Natural killer cell (primary cell): ENCODE results near the gene ARHGAP26. TPM values are rescaled to one million over a fixed set of nuclear protein-coding genes. Genes with fewer than 3 reads are reported as not detected.

Experiments
- ATAC-seq, 3 donors: fragments of 150-1000 bp in 2 of 3; fragments of 200-7000 bp in 1 of 3; cut with Tn5 transposase; 1 replicate in 1 of 3; 2 replicates in 2 of 3; pipeline ENCODE4 v1.10.0; 2021; ENCODE audit warnings: mild to moderate bottlenecking in 2 of 3, moderate library complexity in 2 of 3
- DNase-seq, 2 donors: peaks; one replicate each; pipeline versions ENCODE4 v3.0.0 to v3.0.0-alpha.2; 2013 to 2021; ENCODE audit warnings: mixed read lengths in 1 of 2
- H3K27ac ChIP-seq: one replicate; pipeline ENCODE4 v1.5.1; 2013; ENCODE audit warnings: mild to moderate bottlenecking, low read length
- H3K27me3 ChIP-seq: one replicate; pipeline ENCODE4 v1.6.1; 2013; ENCODE audit warnings: low read length; ENCODE audit not compliant: control insufficient read depth, insufficient read depth
- H3K36me3 ChIP-seq: one replicate; pipeline ENCODE4 v1.6.1; 2013; ENCODE audit warnings: low read length; ENCODE audit not compliant: control insufficient read depth, insufficient read depth
- H3K4me1 ChIP-seq: one replicate; pipeline ENCODE4 v1.6.1; 2013; ENCODE audit warnings: low read length; ENCODE audit not compliant: control insufficient read depth, insufficient read depth
- H3K4me3 ChIP-seq: one replicate; pipeline ENCODE4 v1.5.1; 2013; ENCODE audit warnings: low read length
- H3K9me3 ChIP-seq: one replicate; pipeline ENCODE4 v1.6.1; 2013; ENCODE audit warnings: low read length; ENCODE audit not compliant: control insufficient read depth, insufficient read depth
- H3K27ac Mint-ChIP-seq, 2 donors: one replicate each; pipeline ENCODE4 v1.8.0; 2022; ENCODE audit warnings: mild to moderate bottlenecking in 2 of 2, mixed read lengths in 2 of 2, moderate library complexity in 1 of 2
- H3K27me3 Mint-ChIP-seq, 2 donors: one replicate each; pipeline ENCODE4 v1.8.0; 2022; ENCODE audit warnings: low read depth in 2 of 2, mixed read lengths in 2 of 2
- H3K36me3 Mint-ChIP-seq: one replicate; pipeline ENCODE4 v1.8.0; 2022; ENCODE audit warnings: mixed read lengths
- H3K4me1 Mint-ChIP-seq, 2 donors: one replicate each; pipeline ENCODE4 v1.8.0; 2022; ENCODE audit warnings: mixed read lengths in 2 of 2
- H3K4me3 Mint-ChIP-seq: one replicate; pipeline ENCODE4 v1.8.0; 2022; ENCODE audit warnings: mild to moderate bottlenecking, moderate library complexity, mixed read lengths
- H3K9me3 Mint-ChIP-seq, 2 donors: one replicate each; pipeline ENCODE4 v1.8.0; 2022; ENCODE audit warnings: mixed read lengths in 2 of 2
- CTCF ChIP-seq: fragments of 200-600 bp; IDR thresholded peaks from one replicate; pipeline ENCODE4 v1.8.0; 2022; ENCODE audit warnings: antibody characterized with exemption
- WGBS: methylation state at CpG from one replicate; pipeline ENCODE4 v1.1.7; 2013; ENCODE audit warnings: missing lambda C conversion rate; ENCODE audit not compliant: insufficient coverage; 5-methylcytosine and 5-hydroxymethylcytosine counted together
- intact Hi-C: fragments of 100-400 bp; cut with micrococcal nuclease; formaldehyde crosslinking; loops from one replicate; pipeline ENCODE4 v1.14.2; 2022
- total RNA-seq, 4 donors: library from RNA; stranded (reverse); fragments of 120-200 nt in 1 of 4; gene quantifications; one replicate each; pipeline versions ENCODE4 v1.2.3 to v1.2.4, GENCODE V29; 2013 to 2022

Gene ARHGAP26
- total RNA-seq, 3 donors from 2014 or later (not counting 1 experiment from before 2014, with no cell fraction given): 153 to 159 (median 158) TPM

GRCh38 chr5:142915038-142915437, 144.9 kb downstream of the ARHGAP26 start:
- Mint-ChIP-seq H3K27ac (no peak overlapping the region), H3K36me3 (peaks cover 24% of the 10 kb centered on the region), H3K9me3 (no peaks in the 10 kb centered on the region), H3K4me1 (peaks cover 28 to 36% of the 10 kb centered on the region in 2 donors), H3K27me3 (no peaks in the 10 kb centered on the region), H3K4me3 (no peak overlapping the region)
- Histone ChIP-seq H3K4me3 (no peak overlapping the region), H3K36me3 (peaks cover 62% of the 10 kb centered on the region), H3K27ac (no peak overlapping the region), H3K9me3 (no peaks in the 10 kb centered on the region), H3K27me3 (no peaks in the 10 kb centered on the region), H3K4me1 (no peaks in the 10 kb centered on the region)
- ATAC-seq (no peak), DNase-seq (no peak)
- TF ChIP-seq CTCF: no peak
- 96% methylated on average over 8 of the region's 8 CpGs for WGBS
- intact Hi-C loops: no loop called here

GRCh38 chr5:142915813-142916424, 145.7 kb downstream of the ARHGAP26 start:
- intact Hi-C loops: no loop called here
- H3K27ac Mint-ChIP-seq: peak overlapping the region in 1 of 2 donors; percentile 33

GRCh38 chr5:142918959-142919635, 148.9 kb downstream of the ARHGAP26 start:
- no peak overlapping the region for H3K27ac ChIP-seq
- Mint-ChIP-seq H3K27ac (peak overlapping the region; percentile 16 to 35), H3K4me1 (peaks cover 24 to 26% of the 10 kb centered on the region in 2 donors), H3K36me3 (no peaks in the 10 kb centered on the region), H3K27me3 (no peaks in the 10 kb centered on the region), H3K9me3 (no peaks in the 10 kb centered on the region), H3K4me3 (no peak overlapping the region)
- peaks cover 5% of the 10 kb centered on the region for H3K4me1 ChIP-seq
- no peak for TF ChIP-seq CTCF
- H3K36me3 ChIP-seq: peaks cover 36% of the 10 kb centered on the region
- ATAC-seq (no peak), DNase-seq (no peak)
- 92% methylated on average over 6 of the region's 7 CpGs for WGBS
- H3K4me3 ChIP-seq: no peak overlapping the region
- no peaks in the 10 kb centered on the region for H3K9me3 ChIP-seq
- intact Hi-C loops: no loop called here
- no peaks in the 10 kb centered on the region for H3K27me3 ChIP-seq

More at GRCh38 chr5:142915813-142916424, 145.7 kb downstream of the ARHGAP26 start:
- H3K9me3 Mint-ChIP-seq: no peaks in the 10 kb centered on the region
- ATAC-seq (no peak), DNase-seq (peak in 1 of 2 donors; percentile 29)
- peaks cover 22% of the 10 kb centered on the region for H3K36me3 Mint-ChIP-seq
- 90% methylated on average over 8 of the region's 8 CpGs for WGBS
- Histone ChIP-seq H3K9me3 (no peaks in the 10 kb centered on the region), H3K4me3 (no peak overlapping the region), H3K4me1 (no peaks in the 10 kb centered on the region), H3K27me3 (no peaks in the 10 kb centered on the region), H3K27ac (no peak overlapping the region), H3K36me3 (peaks cover 57% of the 10 kb centered on the region)
- peaks cover 27 to 35% of the 10 kb centered on the region in 2 donors for H3K4me1 Mint-ChIP-seq
- H3K27me3 Mint-ChIP-seq: no peaks in the 10 kb centered on the region
- TF ChIP-seq CTCF: no peak
- H3K4me3 Mint-ChIP-seq: no peak overlapping the region
